NK-92 treated with Interleukin-12 subunit alpha and Interleukin-12 subunit beta, amount 100 ng/mL, for 24 hours (cell line): Measurements from ENCODE around the gene MARCHF10.

ENCODE experiments used
- DNase-seq: peaks from one replicate; lab custom pipeline; 2025; lab: John Stamatoyannopoulos, UW

Gene MARCHF10

DNA sequence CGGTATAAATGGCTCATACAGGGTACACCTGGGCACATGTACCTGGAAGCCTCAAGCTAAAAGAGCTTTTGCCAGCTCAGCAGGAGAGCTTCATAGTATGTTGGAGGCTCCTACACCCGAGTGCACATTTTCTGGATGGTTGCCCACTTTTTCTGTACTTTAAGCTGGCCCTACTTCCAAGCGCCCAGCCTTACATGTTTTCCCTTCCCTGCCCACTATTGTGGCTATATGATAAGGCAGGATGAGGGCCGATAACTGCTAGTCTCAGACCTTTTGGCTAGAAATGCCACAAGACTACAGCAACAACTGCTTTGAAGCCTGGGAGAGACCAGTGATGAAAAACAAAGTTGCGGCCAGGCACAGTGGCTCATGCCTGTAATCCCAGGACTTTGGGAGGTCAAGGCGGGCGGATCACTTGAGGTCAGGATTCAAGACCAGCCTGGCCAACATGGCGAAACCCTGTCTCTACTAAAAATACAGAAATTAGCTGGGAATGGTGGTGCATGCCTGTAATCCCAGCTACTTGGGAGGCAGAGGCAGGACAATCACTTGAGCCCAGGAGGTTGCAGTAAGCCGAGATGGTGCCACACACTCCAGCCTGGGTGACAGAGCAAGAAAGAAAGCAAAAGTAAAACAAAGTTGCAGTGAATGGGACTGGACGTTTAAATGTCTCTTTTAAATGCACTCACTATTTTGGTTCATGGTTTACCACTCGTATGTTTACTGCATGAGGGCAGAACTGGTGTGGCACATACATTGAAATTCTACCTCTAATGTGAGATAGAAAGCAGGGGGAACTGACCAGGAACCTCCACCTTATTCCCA lies 14.2 kb upstream of the MARCHF10 start:
- DNase-seq = no peak

DNA sequence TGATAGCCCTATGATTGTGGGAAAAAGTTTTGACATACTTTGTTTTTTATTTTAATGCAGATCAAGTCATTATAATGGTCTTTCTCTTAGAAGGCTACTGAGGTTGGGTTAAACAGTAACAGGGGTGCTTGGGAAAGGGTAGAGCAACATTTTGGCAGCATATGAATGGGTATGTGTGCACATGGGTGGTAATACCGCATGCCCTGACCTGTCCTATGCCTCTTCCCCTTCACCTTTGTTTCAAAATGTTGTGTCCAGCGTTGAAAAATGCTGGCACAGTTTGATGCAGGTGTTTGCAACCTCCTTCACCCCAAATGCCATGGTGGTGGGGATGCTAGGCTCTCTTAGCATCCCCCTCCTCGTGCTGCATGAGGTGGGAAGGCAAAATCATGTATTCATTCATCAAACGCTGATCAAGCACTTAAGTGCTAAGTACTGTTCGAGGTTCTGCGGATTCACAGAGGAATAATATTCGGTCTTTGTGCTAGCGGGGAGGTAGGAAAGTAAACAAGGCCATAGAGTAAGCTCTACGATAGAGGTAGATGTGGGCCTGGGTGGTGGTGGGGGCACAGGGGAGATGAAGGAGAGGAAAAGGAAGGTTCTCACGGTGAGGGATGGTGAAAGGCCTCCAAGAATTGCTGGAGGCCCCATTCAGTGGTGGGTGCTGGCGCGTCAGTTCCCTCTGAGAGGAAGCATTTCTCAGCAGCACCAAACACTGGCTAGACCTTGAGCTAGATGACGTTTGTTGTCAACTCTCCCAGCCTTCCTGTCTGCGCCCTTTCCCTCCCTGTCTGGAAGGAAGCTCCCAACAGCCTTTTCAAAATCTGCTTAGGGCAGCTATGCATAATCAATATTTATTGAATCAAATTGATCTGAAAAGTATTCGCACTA lies 13.3 kb upstream of the MARCHF10 start:
- no peak for DNase-seq

DNA sequence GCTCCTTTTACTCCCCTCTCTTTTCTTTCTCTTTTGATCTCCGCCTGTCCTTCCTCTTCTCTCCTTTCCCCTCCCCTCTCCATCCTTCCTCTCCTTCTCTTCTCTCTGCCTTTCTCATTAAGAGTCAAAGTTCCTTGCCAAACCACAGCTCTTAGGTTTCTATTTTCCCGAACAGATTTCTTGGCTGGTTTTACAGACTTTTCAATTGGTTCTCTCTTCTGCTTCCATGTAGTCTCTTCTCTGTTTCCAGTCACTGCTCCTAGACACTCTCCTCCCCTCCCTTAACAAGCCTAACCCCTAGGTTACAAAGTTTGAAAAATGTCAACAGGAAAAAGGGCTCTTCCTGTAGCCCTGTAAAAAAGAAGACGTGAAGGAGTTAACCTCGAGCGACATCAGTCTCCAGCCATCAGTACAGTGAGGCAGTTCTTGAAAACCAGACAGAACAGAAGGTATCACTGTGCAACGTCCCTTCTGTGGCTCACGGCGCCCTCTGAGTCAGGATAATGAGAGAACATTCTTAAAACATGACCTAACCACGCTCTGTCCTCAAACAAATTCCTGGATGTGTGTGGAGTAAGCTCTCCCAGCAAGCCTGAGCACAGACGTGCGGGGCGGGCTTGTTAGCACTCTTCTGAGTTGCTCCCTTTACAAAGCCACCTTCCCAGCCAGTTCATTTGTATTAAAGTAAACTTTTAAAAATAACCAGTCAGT lies 11.6 kb upstream of the MARCHF10 start:
- DNase-seq = no peak

DNA sequence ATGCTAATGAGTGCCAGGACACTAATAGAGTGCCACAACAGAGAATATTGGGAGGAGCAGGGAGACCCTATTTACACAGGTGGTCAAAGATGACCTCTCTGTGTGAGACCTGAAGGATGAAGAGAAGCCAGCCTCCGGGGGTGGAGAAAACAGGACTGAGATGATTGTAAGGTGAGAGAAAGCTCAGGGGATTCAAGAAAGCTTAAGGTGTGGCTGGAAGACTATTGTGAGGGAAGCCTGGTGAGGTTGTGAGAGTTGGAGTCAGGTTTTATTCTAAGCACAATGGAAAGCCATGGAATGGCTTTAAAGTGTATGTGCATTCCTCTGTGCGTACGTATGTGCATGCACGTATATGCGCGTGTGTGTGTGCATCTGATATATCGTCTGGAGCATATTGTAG lies 10.4 kb upstream of the MARCHF10 start:
- no peak for DNase-seq

DNA sequence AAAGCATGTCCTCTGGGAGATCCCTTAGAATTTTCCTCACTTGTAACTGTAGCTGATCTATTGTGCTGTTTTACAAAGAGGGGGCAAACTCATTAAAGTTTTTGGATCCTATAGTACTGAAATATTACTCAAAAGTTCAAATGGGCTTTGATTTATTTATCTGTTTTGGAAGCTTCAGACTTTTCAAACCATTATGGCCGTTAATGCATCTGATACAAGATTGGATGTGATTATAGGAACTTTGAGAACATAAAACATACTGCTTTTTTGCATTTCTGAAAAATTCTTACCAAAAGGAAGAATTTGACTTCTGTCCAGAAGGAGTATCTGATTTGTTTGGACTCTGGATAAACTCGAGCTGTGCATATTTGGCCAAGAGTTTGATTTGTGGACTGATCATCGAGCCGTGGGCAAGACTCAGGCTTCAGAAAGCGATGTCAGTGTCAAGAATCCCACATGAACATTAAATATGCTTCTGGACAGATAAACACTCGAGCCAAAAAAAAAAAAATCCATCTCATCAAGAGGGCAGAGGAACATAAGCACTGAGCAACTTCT lies 8.2 kb upstream of the MARCHF10 start:
- no peak for DNase-seq

DNA sequence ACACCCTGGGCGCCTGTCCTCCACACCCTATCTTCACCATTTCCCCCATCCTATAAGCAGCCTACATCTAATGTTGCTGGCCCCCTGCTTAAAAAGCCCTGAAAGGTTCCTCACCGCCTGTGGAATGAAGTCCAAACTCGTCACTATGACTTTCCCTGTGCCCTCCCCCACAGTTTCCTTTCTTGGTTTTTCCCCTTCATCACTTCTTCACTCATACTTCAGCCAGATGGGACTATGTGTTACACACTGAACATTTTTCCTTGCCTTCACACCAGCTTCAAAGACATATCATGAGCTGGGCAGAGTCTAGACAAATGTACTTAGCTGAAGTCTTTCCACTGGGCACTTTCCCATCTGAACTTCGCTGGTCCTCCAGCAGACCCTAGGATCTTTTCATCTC lies 1.5 kb upstream of the MARCHF10 start:
- DNase-seq = no peak

DNA sequence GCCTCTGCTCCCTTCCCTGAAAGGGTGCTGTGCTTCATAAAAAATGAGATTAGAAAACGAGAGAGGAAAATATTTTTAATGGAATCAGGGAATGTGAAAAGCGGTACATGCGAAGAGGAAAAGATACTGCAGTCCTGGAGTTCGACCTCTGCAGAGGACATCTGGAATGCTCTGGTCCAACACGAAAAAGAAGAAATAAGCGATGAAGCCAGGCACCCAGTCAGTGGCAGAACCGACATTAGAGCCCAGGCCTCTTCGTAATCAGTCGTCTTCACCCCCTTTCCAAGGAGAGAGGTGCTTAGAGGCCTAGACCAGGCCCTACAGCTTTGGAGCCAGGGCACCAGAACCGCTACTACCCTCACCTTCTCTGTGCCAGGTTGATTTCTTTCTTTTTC lies 459 bp upstream of the MARCHF10 start:
- no peak for DNase-seq

DNA sequence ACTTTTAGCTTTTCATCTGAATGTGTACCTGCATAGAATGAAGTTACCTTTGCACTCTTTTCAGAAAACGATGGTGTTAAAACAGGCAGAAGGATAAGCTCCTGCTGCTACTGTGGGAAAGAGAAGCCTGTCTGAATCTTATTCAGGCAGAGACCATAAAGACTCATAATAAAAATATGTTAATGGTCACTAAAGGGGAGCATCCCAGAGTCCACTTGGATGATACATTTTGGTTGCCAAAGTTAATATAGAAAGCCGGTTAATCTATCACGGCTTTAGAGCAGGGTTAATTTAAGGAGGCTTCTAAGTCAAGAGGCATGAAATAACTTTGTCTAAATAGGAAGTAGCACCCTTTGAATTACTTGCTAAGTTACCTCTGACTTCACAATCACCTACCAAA lies 2.9 kb downstream of the MARCHF10 start:
- no peak for DNase-seq

DNA sequence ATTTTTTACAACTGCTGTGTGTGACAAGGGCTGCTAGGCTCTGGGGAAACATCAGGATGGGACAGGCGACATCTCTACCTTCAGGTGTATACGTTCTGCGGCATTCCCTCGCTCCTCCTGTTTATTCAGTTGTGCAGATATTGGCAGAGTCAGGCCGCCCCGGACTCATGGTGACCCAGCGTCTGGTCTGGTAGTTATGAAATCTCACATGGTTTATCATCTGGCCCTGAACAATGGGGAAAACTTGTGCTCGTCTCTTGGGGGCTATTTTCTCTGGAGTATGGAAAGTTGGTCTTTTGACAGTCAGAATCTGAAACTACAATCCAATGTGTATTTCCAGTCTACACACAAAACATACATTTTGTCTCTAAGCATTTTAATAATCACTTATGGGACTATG lies 3.3 kb downstream of the MARCHF10 start:
- no peak for DNase-seq

DNA sequence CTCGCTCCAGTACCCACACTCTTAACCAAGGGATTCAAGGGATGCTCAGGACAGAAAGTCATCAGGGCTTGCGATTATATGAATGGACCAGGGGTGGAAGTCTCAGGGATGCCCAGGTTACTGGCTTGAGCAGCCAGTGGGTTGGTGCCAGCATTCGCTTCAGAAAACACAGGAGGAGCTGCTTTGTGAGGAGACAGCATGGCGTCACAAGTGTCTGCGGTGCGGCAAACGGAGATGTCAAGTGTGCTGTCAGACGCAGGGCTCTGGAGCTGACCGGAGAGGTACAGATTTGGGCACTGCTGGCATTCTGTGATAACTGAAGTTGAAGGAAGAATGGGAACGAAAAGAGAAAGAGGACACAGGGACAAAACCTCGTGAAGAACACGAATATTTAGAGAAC lies 4.1 kb downstream of the MARCHF10 start:
- DNase-seq = no peak

DNA sequence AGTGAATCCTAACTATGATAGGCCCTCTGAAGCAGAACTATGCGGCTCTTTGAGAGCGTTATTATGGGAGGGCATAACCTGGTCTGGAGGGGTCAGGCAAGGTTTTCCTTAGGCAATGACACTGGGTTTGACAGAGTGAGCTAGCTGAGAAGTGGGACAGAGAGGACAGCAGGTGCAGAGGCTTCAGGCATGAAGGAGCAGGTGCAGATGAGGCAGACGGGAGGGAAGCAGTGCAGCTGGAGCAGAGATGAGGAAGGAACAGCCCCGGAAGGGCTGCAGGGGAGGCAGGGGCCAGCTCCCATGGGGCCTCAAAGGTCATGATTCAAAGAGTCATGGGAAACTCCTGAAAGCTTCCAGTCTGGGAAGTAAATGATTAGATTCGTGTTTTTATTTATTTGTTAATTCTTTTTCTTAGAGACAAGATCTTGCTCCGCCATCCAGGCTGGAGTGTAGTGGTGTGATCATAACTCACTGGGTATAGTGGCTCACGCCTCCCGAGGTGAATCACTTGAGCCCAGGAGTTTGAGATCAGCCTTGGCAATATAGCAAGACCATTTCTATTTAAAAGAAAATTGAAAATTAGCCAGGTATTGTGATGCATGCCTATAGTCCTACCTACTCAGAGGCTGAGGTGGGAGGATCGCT lies 5.4 kb downstream of the MARCHF10 start:
- DNase-seq = no peak

DNA sequence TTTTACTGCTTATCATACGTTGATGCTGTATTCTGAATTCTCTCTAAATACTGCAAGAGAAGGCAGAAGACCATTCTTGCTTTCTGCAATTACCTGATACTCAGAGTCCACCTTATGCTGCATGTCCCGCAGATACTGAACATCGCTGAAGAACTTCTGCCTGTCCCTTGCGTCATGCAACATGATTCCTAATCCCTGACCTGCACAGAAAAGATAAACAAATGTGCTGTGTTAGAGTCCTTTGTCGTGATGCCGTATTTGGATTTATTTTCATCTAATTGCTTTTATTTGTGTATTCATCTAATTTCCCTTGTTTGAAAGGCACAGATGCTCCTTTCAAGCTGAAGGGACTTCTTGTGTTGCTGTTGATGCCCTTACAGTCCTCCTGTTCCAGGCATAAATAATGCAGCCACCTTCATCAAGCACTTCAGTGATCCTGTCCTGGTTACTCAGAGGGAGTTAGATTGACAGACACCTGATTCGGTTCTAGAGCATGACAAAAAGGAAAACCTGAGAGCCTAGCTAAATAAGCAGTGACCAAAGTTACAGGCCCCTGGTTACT lies 6.5 kb downstream of the MARCHF10 start:
- DNase-seq = no peak

DNA sequence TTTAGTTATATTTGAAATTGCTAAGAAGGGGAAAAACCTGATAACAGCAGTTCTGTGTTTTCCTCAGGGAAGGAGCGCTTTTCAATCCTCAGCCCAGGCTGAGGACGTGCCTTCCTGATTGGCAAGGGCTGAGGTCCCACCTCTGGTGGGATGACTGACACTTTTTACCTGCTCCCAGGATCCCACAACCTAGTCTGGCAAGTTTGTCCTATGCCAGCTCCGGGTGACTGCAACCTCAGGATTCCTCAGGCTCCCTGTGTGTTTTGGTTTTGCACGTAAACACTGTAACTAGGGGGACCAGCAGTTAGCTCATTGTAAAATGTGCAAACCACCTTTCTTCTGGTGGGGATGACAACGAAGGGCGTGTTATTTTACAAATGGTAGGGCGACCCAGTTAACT lies 7.5 kb downstream of the MARCHF10 start:
- no peak for DNase-seq

DNA sequence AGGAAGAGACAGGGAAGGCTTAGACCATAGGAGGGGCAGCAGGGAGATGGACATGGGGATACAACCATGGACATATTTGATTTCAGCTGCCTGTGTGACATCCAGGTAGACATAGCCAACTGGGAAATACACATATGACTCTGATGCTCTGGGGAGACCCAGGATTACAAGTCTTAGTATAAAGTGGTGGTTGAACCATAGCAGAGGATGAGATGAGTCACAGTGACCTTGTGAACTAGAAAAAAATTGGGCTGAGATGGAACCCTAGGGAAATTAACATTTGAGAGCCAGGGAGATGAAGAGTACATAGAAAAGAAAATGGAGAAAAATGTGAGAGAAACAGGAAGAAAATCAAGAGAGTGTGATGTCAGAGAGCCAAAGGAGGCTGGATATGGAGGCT lies 10.2 kb downstream of the MARCHF10 start:
- no peak for DNase-seq

DNA sequence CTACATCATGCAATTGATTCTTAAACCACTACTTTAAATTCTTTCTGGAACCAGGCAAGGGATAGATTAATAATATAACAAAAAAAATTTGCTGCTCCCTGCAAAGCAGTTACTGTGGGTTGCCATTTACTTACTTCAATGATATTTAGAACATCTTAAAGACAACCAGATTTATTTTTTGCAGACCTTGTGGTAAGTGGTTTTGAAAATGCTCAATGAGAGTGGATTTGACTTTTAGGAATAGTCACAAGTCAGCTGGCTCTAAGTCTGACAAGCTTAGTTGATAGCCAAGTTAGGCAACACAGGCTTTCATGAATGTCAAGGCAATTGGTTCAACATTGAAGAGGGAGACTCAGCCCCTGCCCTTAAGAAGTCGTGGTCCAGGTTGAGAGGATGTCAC lies 11.8 kb downstream of the MARCHF10 start:
- no peak for DNase-seq

DNA sequence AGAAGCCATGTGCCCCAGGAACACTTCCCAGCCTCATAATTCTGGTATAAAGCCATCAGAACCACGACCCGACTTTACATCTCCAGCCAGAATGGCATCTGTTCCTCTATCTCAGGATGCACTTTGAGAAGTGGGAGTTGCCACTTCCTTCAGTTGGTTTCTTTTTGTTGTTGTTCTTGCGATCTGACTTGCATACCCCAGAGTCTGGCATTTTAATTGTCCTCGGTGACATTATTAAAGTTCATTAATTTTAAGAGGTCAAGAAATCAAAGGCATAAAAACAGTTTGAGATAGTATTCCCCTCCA lies 13.5 kb downstream of the MARCHF10 start:
- no peak for DNase-seq

DNA sequence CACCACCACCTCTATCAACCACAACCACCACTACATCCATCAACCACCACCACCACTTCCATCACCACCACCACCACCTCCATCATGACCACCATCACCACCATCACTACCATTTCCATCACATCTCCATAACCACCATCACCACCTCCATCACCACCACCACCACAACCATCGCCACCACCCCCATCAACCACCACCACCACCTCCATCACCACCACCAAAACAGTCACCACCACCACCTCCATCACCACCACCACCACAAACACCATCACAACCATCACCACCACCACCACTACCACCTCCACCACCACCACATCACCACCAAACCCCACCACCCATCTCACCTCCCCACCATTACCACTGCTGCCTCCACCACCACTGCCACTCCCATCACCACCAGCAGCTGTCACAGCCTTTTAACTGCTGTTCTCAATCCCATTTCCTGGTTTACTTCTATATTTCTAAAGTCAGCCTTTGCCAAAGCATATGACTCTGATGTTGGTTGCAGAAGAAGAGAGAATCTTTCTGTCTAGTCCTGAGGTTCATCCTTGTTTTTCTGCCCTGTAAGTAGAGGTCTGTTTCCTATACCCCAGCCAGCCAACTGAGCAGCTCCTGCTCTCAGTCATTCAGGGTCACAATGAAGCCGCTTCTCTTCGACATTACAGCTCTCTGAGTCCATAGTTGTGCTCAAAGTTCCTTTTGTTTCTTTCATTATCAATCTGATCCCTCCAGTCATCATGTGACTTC lies 14.0 kb downstream of the MARCHF10 start:
- DNase-seq = no peak

DNA sequence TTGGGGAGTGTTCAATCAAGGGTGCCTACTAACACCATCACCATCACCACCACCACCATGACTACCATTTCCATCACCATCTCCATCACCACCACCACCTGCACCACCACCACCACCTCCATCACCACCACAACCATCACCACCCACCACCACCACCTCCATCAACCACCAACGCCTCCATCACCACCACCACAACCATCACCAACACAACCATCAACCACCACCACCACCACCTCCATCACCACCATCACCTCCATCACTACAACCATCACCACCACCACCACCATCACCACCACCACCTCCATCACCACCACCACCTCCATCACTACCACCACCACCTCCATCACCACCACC lies 15.7 kb downstream of the MARCHF10 start:
- no peak for DNase-seq

DNA sequence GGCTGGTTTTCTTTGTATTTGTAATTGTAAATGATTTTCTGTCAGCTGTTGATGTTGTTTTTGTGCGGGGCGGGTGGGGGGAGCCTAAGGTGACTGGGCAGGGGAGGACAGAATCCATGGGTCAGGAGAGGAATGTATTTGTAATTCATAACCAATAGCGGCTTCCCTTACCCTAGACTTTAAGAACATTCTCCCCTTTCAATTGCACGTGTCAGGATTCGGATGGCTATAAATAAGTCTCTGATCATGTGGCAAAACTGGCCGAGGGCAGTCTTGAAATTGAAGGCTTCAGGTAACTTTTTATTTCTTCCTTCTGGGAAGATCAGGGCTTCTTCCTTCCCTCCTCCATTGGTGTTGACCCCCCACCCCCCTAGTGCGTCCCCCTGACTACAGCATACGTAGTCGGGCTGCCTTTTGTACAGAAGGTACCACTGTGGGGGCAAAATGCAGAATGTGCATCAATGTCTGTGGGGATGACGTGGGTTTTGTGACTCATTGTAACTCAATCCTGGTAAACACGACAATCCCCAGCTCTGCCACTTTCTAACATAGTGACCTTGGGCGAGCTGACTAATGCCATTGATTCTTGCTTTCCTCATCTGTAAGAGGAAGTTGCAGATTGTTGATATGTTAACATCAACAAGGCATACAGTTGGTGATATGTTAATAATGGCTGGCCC lies 16.2 kb downstream of the MARCHF10 start:
- no peak for DNase-seq

DNA sequence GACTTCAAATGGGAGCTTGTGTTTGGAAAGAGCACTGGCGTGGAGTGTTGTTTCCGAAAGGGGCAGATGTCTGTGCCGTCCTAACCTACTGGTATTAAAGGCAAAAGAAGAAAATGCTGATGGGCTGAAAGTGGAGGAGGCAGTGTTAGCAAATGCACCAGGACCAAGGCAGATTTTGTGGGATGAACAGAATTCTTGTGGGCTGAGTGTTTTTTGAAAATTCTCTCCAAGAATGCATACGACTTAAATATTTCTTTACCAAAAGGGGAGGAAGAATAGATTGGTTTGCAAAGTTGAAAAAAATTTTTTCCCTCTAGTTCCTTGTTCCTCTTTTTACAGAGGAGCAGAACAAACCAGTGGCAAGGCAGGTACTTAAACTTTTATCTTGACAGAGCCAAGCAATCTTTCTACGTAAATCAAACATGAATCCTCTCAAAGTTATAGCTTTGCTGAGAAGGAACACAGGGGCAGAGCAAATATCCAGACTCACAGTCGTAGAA lies 16.8 kb downstream of the MARCHF10 start:
- no peak for DNase-seq
